HG03060 (cell line): ENCODE data around the gene QDPR.

Source experiments
- ATAC-seq: cut with Tn5 transposase; IDR thresholded peaks from one replicate; pipeline ENCODE4 v1.9.1; 2021; ENCODE audit warnings: low read depth, moderate number of reproducible peaks; ENCODE audit not compliant: unreplicated experiment

Gene QDPR

GRCh38 chr4:17436750-17437090 is 75.2 kb downstream of the QDPR start:
- ATAC-seq, result no peak
